Stimulated activated CD8-positive, alpha-beta memory T cell treated with anti-CD3 and anti-CD28 coated beads, Interleukin-7, amount 100 ng/mL, for 48 hours (primary cell): Measurements from ENCODE around the gene MED15.
"Not testable (repeated sequence)": the region's sequence is repeated elsewhere in the genome, so short reads cannot be mapped to it uniquely, and the experiment has no call there.

Source experiments
- DNase-seq, 2 donors: peaks; one replicate each; pipeline ENCODE4 v3.0.0-alpha.2; 2020; ENCODE audit warnings: low read depth in 1 of 2; ENCODE audit errors: extremely low read depth in 1 of 2

MED15 gene

GRCh38 chr22:20594486-20594885 is 87.1 kb downstream of the MED15 start:
- DNase-seq = not testable (repeated sequence)

- no peak for DNase-seq
Measured at GRCh38 chr22:20595461-20595860, 88.1 kb downstream of the MED15 start.

GRCh38 chr22:20599117-20599516 is 91.7 kb downstream of the MED15 start:
- no peak for DNase-seq

GRCh38 chr22:20600137-20600673 is 92.8 kb downstream of the MED15 start:
- DNase-seq = no peak

GRCh38 chr22:20601308-20601707 is 93.9 kb downstream of the MED15 start:
- DNase-seq = no peak

- DNase-seq = no peak
Measured at GRCh38 chr22:20602609-20603164, 95.3 kb downstream of the MED15 start.

GRCh38 chr22:20604092-20604747 is 96.8 kb downstream of the MED15 start:
- DNase-seq = no peak

GRCh38 chr22:20604776-20605221 is 97.4 kb downstream of the MED15 start:
- no peak for DNase-seq

- no peak for DNase-seq
Measured at GRCh38 chr22:20605328-20605727, 97.9 kb downstream of the MED15 start.

GRCh38 chr22:20606041-20606783 is 98.8 kb downstream of the MED15 start:
- DNase-seq = peak; percentile 38 to 57

- DNase-seq = no peak
Measured at GRCh38 chr22:20606784-20607128, 99.3 kb downstream of the MED15 start.

- DNase-seq = no peak
Measured at GRCh38 chr22:20607157-20607907, 99.9 kb downstream of the MED15 start.

- no peak for DNase-seq
Measured at GRCh38 chr22:20610243-20610686, 102.9 kb downstream of the MED15 start.

GRCh38 chr22:20610757-20611156 is 103.3 kb downstream of the MED15 start:
- DNase-seq = no peak

- DNase-seq = no peak
Measured at GRCh38 chr22:20611418-20611817, 104.0 kb downstream of the MED15 start.

- DNase-seq = no peak
Measured at GRCh38 chr22:20613301-20613700, 105.9 kb downstream of the MED15 start.

GRCh38 chr22:20615021-20615420 is 107.6 kb downstream of the MED15 start:
- DNase-seq = no peak

GRCh38 chr22:20615533-20616450 is 108.4 kb downstream of the MED15 start:
- no peak for DNase-seq

- DNase-seq = no peak
Measured at GRCh38 chr22:20616451-20617043, 109.1 kb downstream of the MED15 start.

GRCh38 chr22:20618488-20618887 is 111.1 kb downstream of the MED15 start:
- no peak for DNase-seq
